Astrocyte (in vitro differentiated cells and primary cell): Measurements from ENCODE around the gene ASPRV1. TPM values are rescaled to one million over a fixed set of nuclear protein-coding genes. Genes with fewer than 3 reads are reported as not detected.

ENCODE experiments used
- DNase-seq: peaks from one replicate; pipeline ENCODE4 v3.0.0-alpha.2; 2010; ENCODE audit warnings: low read depth
- FAIRE-seq: peaks from 2 replicates; lab custom pipeline; 2011; peaks lifted over from hg19 to GRCh38; lab: Jason Lieb, UNC
- H2AFZ ChIP-seq: 2 replicates; pipeline ENCODE4 v1.6.0; 2012; ENCODE audit warnings: low read depth, low read length, inconsistent platforms
- H3K27ac ChIP-seq: 2 replicates; pipeline ENCODE4 v1.5.1; 2011; ENCODE audit warnings: low read depth, low read length, inconsistent platforms
- H3K27me3 ChIP-seq: 2 replicates; pipeline ENCODE4 v1.6.0; 2011; ENCODE audit warnings: low read length, inconsistent platforms; ENCODE audit not compliant: insufficient read depth
- H3K36me3 ChIP-seq: 2 replicates; pipeline ENCODE4 v1.5.1; 2011; ENCODE audit warnings: low read length, inconsistent platforms; ENCODE audit not compliant: insufficient read depth
- H3K4me1 ChIP-seq: 2 replicates; pipeline ENCODE4 v1.5.1; 2011; ENCODE audit warnings: low read length, inconsistent platforms; ENCODE audit not compliant: insufficient read depth
- H3K4me2 ChIP-seq: 2 replicates; pipeline ENCODE4 v1.6.0; 2012; ENCODE audit warnings: low read length, inconsistent platforms
- H3K4me3 ChIP-seq: 2 replicates; pipeline ENCODE4 v1.5.1; 2011; ENCODE audit warnings: low read depth, mild to moderate bottlenecking, low read length, inconsistent platforms; ENCODE audit not compliant: insufficient read depth
- H3K79me2 ChIP-seq: 2 replicates; pipeline ENCODE4 v1.6.0; 2012; ENCODE audit warnings: mild to moderate bottlenecking, low read length, inconsistent platforms; ENCODE audit not compliant: insufficient read depth
- H3K9ac ChIP-seq: 2 replicates; pipeline ENCODE4 v1.6.0; 2012; ENCODE audit warnings: mild to moderate bottlenecking, low read length, inconsistent platforms
- H3K9me3 ChIP-seq: 2 replicates; pipeline ENCODE4 v1.5.1; 2012; ENCODE audit warnings: low read depth, mild to moderate bottlenecking, low read length, inconsistent platforms; ENCODE audit not compliant: insufficient read depth
- H4K20me1 ChIP-seq: 2 replicates; pipeline ENCODE4 v1.6.0; 2012; ENCODE audit warnings: low read length, inconsistent platforms; ENCODE audit not compliant: insufficient read depth
- H3K27ac Mint-ChIP-seq: one replicate; pipeline ENCODE4 v1.8.0; 2021; ENCODE audit warnings: mild to moderate bottlenecking, mixed read lengths; ENCODE audit not compliant: unreplicated experiment
- H3K27me3 Mint-ChIP-seq: one replicate; pipeline ENCODE4 v1.8.0; 2021; ENCODE audit warnings: low read depth, mixed read lengths; ENCODE audit not compliant: unreplicated experiment
- H3K36me3 Mint-ChIP-seq: one replicate; pipeline ENCODE4 v1.8.0; 2021; ENCODE audit warnings: low read depth, mixed read lengths; ENCODE audit not compliant: unreplicated experiment
- H3K4me1 Mint-ChIP-seq: one replicate; pipeline ENCODE4 v1.8.0; 2021; ENCODE audit warnings: low read depth, mixed read lengths; ENCODE audit not compliant: unreplicated experiment
- H3K4me3 Mint-ChIP-seq: one replicate; pipeline ENCODE4 v1.8.0; 2021; ENCODE audit warnings: mild to moderate bottlenecking, moderate library complexity, mixed read lengths; ENCODE audit not compliant: unreplicated experiment
- H3K9me3 Mint-ChIP-seq: one replicate; pipeline ENCODE4 v1.8.0; 2021; ENCODE audit warnings: mild to moderate bottlenecking, mixed read lengths; ENCODE audit not compliant: unreplicated experiment
- EZH2 ChIP-seq: IDR thresholded peaks from 2 replicates; pipeline ENCODE4 v1.6.1; 2012; ENCODE audit warnings: mild to moderate bottlenecking, low read length, inconsistent platforms; ENCODE audit not compliant: insufficient read depth
- total RNA-seq: library from RNA; stranded (reverse); gene quantifications from 2 replicates; pipeline ENCODE4 v1.2.1, GENCODE V29; 2021
- TF ChIP-seq, protein P1 (sequence below): IDR thresholded peaks from 2 replicates; pipeline ENCODE4 v1.5.1; 2011; ENCODE audit warnings: low read depth, mild to moderate bottlenecking, inconsistent platforms, low read length, moderate library complexity; ENCODE audit not compliant: insufficient read depth

ASPRV1 gene
- total RNA-seq, 1 donor from 2014 or later = 0.23 TPM

DNA sequence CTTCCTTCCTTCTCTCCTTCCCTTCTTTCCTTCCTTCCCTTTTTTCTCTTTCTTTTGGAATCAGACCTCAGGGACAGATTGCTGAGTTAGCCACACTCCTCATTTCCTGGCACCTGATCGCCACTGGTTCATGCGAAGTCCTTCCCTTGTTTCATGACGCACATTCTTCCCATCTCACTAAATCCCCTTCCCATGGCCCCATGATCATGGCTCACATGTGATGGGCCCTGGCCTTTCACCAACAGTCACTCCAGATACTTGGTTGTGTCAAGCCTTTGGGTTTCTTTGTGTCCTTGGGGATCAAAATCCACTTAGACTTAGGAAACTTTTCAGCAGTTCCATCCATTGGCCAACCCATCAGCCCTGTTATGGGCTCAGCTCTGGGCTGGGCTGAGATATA, 23.8 kb upstream of the ASPRV1 start:
- H3K27me3 ChIP-seq = no peaks in the 10 kb centered on the region
- TF ChIP-seq EZH2 = no peak
- TF ChIP-seq, protein P1, sequence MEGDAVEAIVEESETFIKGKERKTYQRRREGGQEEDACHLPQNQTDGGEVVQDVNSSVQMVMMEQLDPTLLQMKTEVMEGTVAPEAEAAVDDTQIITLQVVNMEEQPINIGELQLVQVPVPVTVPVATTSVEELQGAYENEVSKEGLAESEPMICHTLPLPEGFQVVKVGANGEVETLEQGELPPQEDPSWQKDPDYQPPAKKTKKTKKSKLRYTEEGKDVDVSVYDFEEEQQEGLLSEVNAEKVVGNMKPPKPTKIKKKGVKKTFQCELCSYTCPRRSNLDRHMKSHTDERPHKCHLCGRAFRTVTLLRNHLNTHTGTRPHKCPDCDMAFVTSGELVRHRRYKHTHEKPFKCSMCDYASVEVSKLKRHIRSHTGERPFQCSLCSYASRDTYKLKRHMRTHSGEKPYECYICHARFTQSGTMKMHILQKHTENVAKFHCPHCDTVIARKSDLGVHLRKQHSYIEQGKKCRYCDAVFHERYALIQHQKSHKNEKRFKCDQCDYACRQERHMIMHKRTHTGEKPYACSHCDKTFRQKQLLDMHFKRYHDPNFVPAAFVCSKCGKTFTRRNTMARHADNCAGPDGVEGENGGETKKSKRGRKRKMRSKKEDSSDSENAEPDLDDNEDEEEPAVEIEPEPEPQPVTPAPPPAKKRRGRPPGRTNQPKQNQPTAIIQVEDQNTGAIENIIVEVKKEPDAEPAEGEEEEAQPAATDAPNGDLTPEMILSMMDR = no peak
- no peak overlapping the region for H3K4me2 ChIP-seq
- Mint-ChIP-seq H3K27ac (no peak overlapping the region), H3K36me3 (peaks cover 4% of the 10 kb centered on the region), H3K27me3 (peaks cover 6% of the 10 kb centered on the region), H3K4me1 (no peaks in the 10 kb centered on the region), H3K4me3 (no peak overlapping the region), H3K9me3 (peaks cover 5% of the 10 kb centered on the region)
- H3K9ac ChIP-seq = no peak overlapping the region
- H3K4me1 ChIP-seq = no peaks in the 10 kb centered on the region
- no peak for DNase-seq
- no peaks in the 10 kb centered on the region for H4K20me1 ChIP-seq
- H3K27ac ChIP-seq = no peak overlapping the region
- no peak overlapping the region for H2AFZ ChIP-seq
- H3K79me2 ChIP-seq = no peaks in the 10 kb centered on the region
- H3K36me3 ChIP-seq = no peaks in the 10 kb centered on the region
- no peaks in the 10 kb centered on the region for H3K9me3 ChIP-seq
- FAIRE-seq = no peak
- H3K4me3 ChIP-seq = no peak overlapping the region

DNA sequence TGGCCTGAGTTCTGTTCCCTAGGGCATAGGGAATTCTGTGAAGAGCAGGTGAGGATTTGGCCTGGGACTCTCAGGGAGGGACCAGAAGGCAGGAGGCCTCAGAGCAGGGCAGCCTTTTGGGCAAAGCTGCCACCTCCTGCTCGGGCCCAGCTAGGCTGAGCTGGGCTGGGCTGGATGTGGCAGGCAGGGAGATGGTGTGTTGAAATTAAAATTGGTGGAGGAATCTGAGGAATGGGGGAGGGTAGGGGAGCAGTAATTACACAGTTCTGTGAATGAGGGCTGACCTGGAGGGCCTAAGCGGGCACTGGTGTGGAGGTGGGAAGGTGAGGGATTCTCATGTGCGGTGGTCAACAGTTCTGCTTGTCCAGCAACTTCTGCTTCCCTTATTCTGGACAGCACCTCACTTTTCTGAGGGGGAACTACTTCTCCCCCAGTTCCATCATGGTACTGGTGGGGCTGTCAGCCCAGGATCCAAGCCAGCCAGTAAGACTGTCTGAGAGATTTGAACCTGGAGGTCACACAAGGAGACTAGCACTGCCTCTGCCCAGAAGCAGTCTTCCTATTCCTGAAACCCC, 22.0 kb upstream of the ASPRV1 start:
- Histone ChIP-seq H3K36me3 (no peaks in the 10 kb centered on the region), H3K4me2 (no peak overlapping the region), H3K9me3 (no peaks in the 10 kb centered on the region), H3K79me2 (no peaks in the 10 kb centered on the region), H4K20me1 (no peaks in the 10 kb centered on the region), H3K4me3 (no peak overlapping the region), H3K27me3 (no peaks in the 10 kb centered on the region), H3K9ac (no peak overlapping the region), H3K4me1 (no peaks in the 10 kb centered on the region), H2AFZ (no peak overlapping the region), H3K27ac (no peak overlapping the region)
- FAIRE-seq (no peak), DNase-seq (no peak)
- peaks cover 4% of the 10 kb centered on the region for H3K36me3 Mint-ChIP-seq
- H3K4me3 Mint-ChIP-seq = no peak overlapping the region
- H3K4me1 Mint-ChIP-seq = no peaks in the 10 kb centered on the region
- H3K27ac Mint-ChIP-seq = no peak overlapping the region
- H3K9me3 Mint-ChIP-seq = peaks cover 5% of the 10 kb centered on the region
- TF ChIP-seq, protein P1 = no peak
- TF ChIP-seq EZH2 = no peak
- peaks cover 9% of the 10 kb centered on the region for H3K27me3 Mint-ChIP-seq

DNA sequence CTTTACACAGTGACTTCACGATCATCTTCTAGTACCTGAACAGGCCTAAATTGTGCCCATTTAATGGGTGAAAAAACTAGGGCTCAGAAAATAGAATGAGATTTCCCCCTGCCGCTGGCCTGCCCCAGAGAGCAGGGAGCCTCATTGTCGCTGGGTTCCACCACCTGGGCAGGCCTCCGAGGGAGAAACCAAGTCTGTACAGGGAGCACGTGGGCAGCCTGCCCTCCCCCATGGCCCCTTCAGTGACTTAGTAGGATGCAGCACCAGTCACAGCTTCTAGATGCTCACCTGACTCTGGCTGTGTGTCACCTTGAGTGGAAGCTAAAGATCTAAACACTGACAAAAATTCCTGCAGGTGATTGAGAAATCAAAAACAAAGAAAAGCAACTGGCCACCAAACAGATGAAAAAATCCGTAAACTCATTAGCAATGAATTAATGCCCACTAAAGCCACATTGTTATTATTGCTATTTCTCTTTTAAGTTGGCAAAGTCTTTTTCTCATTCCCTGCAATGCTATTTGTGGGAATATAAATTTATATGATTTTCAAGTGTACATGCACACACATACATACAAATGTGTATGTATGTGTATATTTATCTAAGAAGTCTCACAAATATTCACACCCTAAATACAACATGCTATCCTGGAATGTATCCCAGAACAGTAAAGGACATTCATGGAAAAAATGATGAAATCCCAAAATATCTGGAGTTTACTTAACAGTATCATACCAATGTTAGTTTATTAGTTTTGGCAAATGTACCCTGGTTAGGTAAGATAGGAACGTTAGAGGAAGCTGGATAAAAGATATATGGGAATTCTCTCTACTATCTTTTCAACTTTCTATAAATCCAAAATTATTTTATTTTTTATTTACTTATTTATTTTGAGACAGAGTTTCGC, 18.7 kb upstream of the ASPRV1 start:
- H3K27ac ChIP-seq = no peak overlapping the region
- H4K20me1 ChIP-seq = no peaks in the 10 kb centered on the region
- no peaks in the 10 kb centered on the region for H3K36me3 ChIP-seq
- no peak overlapping the region for H2AFZ ChIP-seq
- H3K27me3 Mint-ChIP-seq = peaks cover 11% of the 10 kb centered on the region
- no peak overlapping the region for H3K27ac Mint-ChIP-seq
- FAIRE-seq (no peak), DNase-seq (peak; percentile 35)
- H3K9me3 ChIP-seq = no peaks in the 10 kb centered on the region
- H3K4me1 Mint-ChIP-seq = no peaks in the 10 kb centered on the region
- no peaks in the 10 kb centered on the region for H3K4me1 ChIP-seq
- H3K36me3 Mint-ChIP-seq = peaks cover 6% of the 10 kb centered on the region
- H3K4me2 ChIP-seq = no peak overlapping the region
- H3K79me2 ChIP-seq = no peaks in the 10 kb centered on the region
- H3K4me3 Mint-ChIP-seq = no peak overlapping the region
- TF ChIP-seq EZH2 = no peak
- TF ChIP-seq, protein P1 = no peak
- H3K27me3 ChIP-seq = no peaks in the 10 kb centered on the region
- no peak overlapping the region for H3K4me3 ChIP-seq
- peaks cover 4% of the 10 kb centered on the region for H3K9me3 Mint-ChIP-seq
- H3K9ac ChIP-seq = no peak overlapping the region
